Activated T-cell treated with anti-CD3 and anti-CD28 coated beads for 48 hours (primary cell): ENCODE results near the gene CD226.

Experiments
- DNase-seq: peaks from one replicate; pipeline ENCODE4 v3.0.0-alpha.2; 2020; ENCODE audit warnings: low read depth

The CD226 gene

GRCh38 chr18:69814861-69815385 is 132.8 kb downstream of the CD226 start:
- no peak for DNase-seq

GRCh38 chr18:69813559-69813958 is 134.1 kb downstream of the CD226 start:
- DNase-seq, result no peak

GRCh38 chr18:69808399-69808798 is 139.3 kb downstream of the CD226 start:
- DNase-seq, result no peak

GRCh38 chr18:69804776-69805501 is 142.7 kb downstream of the CD226 start:
- no peak for DNase-seq
